UCSD-AML1 (cell line): ENCODE measurements around the gene PLAGL1.

Experiments used
- DNase-seq: peaks from one replicate; lab custom pipeline; 2025; ENCODE audit not compliant: unreplicated experiment; lab: John Stamatoyannopoulos, UW

The PLAGL1 gene

DNA sequence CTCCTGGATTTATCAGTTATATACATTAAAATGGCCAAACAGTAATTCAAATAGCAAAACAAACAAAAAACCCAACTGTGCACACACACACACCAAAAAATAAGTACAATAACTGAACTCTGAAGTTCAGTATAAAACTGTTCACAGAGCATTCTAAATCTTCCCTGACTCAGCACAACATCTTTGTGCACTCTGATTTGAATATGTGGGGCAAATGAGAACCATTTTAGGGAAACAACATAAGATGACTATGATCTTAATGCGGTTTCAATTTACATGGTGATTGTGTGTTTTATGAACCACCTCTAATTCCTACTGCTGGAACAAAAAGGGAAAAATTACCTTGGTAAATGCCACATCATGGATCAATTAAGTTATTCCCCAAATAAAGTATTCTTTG lies 41.7 kb downstream of the PLAGL1 start:
- no peak for DNase-seq

DNA sequence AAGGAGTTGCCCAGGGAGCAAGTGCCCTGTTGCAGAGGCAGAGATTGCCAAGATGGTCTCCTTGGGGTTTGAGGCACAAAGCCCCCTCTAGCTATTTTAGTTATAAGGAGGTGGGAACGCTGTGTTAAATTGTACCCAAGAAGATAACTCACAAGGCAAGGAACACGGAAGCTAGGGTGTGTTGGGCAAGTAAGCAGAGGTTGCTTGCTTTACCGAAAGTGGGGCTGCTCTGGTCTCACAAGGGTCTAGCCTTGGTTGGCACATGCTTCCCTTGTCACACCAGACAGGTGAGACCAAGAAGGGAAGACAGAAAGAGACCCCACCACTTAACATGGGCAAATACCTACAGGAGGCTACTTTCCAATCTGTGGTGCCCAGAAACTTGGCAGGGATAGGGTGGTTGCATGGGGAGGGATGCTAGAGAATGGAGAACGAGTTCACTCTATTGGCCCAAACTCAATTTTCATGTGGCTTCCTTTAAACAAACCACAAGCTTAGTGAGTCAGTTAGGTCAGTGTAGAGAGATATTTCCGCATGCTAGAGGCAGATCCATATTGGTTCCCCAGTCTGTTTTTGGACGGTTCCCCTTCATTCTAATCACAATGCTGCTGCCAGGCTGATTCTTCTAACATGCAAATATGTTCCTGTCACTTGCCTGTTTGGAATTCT lies 42.4 kb downstream of the PLAGL1 start:
- DNase-seq = no peak

DNA sequence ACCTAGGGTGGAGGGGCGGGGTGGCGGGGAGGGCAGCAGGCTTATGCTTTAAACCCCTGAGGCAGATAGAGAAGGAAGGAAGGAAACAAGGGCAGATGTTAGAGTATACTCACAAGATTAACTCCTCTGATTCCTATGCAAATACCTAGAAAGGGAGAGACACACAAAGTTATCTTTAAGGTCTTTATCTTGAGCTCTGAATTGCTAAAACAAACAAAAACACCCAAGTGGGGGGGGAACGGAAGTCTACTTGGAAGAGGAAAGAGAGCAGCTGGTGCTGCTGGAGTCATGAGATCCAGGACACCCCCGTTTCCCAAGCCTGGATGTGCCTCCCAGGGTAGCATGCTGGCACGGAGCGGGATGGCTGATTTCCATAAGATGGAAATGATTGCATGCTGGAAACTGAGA lies 43.4 kb downstream of the PLAGL1 start:
- no peak for DNase-seq

GRCh38 chr6:143963158-143963919 lies 44.7 kb downstream of the PLAGL1 start:
- no peak for DNase-seq

DNA sequence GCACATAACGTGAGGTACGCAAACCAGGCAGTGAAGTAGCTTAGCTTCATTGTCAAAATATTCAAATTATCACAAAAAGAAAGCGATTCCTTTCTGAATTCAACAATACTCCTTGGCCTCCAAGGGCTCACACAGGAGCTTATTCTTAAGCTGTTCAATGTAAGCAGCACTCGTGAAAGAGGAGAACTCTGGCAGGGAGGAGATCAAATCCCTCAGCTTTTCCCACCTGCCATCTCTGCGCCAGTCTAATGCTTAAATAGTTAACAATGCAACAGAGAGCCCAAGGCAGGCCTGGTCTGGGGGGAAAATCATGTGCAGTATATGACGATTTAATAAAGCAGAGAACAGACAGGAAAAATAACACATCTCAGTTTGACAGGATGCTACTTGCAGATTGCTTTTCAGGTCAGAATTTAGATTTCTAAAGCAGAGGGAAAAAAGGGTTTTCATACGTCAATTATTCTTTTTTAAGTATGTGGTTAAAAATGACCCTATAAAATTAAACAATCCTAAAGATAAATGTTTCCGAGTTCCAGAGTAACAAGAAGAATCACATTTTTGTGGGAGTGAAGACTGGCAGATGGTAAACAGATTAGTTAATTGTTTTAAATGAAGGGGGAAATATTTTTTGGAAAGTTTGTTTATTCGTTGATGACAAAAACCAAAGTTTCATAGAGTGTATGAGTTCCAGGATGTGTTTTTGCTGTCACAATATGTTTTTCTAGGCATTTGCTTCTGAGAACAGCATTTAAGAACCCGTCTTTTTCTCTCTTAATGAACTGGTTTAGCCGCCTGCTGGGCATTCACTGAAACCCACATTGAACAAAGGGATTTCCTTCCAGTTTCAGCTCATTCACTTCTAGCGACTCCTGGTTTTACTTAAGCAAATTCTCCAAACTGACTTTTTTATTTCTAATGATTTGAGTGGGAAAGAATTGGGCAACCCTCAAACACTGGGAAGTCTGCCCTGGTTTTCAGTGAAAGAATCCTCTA lies 45.9 kb downstream of the PLAGL1 start:
- DNase-seq = no peak

DNA sequence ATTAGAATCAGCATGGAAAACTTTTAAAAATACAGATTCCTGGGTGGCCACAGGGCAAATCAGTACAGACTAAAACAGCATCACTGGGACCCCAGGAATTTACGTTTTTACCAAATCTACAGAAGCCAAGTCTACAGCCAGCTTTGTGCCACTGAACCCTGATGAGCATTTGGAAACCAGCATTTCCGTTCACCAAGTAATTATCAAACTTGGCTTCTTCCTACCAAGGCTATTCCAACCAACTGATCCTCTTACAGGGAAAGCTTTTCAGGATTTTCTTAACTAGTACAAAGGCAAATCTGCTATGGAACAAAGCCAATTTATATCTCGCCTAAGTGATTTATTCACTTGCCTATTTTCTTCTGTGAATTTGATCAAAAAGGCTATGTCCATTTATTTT lies 47.0 kb downstream of the PLAGL1 start:
- no peak for DNase-seq

GRCh38 chr6:143959927-143960326 lies 48.1 kb downstream of the PLAGL1 start:
- DNase-seq = no peak

GRCh38 chr6:143958839-143959399 lies 49.1 kb downstream of the PLAGL1 start:
- no peak for DNase-seq

DNA sequence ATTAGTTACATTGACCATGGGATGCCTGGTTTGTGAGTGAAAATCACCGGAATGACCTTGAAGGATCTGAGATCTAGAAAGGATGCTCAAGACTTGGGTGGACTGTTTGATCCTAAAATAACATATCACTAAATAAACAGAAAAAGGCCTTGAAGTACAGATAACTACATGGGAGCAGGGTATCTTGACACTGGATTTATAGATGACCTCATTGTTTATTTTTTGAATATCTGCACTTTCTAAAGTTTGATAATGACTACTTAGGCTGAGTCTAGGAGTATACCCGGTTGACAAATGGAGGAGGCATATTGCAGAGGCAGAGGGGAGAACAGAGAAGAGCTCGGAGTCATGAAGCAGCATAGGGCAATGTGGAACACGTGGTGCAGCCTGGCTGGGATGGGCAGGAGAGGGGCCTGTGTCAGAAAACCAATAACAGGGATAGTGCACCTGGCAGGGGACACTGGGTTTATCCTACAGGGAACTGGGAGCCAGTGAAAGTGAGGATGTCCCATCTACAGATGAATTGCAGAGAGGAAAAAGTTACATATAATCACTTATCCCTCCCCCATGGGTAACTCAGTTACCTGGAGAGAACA lies 50.3 kb downstream of the PLAGL1 start:
- no peak for DNase-seq

GRCh38 chr6:143955971-143956370 lies 52.1 kb downstream of the PLAGL1 start:
- no peak for DNase-seq

DNA sequence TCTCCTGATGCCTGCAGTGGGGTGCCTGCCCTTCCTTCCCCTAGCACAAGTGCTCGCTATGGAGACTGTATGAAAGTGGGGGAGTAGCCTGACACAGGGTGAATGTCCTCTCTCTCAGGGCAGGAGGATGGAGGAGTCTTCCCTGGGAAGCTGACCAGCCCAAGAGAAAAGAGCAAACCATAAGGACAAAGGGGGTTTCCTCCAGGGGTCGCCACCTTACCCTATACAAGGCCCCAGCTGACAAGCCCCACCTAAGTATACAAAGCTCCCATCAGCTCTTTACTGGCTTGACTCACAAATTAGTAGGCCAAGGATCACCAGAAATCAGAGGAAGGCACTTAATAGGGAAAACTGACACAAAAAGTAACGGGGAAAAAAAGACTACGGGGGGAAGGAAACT lies 54.1 kb downstream of the PLAGL1 start:
- no peak for DNase-seq

- DNase-seq = no peak
Measured at GRCh38 chr6:143952947-143953701, 54.9 kb downstream of the PLAGL1 start.

DNA sequence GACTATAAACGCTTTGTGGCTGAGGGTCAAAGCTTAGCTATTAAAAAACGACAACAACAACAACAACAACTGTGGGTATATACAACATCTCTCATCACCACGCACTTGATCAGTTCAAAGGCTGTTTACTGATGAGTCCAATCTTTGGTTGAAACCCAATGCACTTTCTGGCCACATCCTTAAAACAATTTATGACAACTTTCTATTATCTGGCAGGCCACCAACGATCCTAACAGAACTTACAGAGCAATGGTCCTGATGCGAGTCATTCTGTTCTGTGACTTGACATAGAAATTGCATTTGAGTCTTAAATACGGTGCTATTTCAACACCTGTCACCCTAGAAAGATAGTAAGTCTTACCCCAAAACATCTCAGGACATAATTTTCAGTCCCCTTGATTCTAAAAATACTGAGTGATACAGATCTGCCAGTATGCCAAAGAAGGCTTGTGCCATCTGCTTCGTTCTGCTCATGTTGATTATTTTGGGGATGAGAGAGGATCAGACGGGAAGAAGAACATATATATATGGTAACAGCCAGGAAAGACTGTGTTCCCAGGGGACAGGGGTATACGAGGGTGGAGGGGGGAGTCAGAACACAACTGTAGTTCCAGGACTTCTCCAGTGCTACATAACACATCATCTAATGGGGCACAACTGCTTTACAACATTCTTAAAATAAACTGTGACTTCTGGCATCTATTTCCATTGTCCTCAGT lies 55.8 kb downstream of the PLAGL1 start:
- DNase-seq = no peak

DNA sequence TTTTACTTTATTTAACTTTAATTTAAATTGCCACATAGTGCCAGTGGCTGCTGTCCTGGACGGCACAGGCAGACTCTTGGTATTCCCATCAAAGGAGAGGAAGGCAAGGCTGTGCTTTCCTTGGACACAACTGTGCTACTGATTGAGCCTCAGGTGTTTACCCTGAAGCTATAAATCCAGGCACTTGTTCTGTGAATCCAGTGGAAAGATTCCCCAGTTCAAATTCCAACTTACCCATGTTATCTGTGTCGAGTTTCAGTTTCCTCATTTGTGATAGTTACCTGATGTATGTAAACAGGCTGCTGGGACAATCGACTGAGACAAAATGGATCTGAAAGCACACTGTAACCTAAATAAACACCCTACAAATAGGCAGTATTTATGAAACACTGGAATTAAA lies 57.2 kb downstream of the PLAGL1 start:
- DNase-seq = no peak

DNA sequence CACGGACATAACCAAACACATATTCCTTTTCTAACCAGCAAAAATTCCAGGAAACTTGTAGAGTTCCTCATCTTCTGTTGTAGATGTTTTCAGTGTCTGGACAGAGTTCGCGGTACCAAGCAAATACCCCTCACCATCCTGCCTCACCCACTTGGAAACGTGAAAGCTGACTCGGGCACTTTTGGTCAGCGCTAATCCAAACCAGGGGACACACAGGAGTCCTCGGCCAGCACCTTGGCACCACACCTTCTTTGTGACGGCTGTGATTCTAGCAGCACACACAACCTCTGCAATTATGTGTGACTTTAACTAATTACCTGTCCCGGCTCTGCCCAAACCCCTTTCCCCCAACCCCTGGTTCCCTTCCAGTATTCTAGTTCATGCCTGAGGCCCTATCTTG lies 58.1 kb downstream of the PLAGL1 start:
- no peak for DNase-seq

- no peak for DNase-seq
Measured at GRCh38 chr6:143949535-143949934, 58.5 kb downstream of the PLAGL1 start.

DNA sequence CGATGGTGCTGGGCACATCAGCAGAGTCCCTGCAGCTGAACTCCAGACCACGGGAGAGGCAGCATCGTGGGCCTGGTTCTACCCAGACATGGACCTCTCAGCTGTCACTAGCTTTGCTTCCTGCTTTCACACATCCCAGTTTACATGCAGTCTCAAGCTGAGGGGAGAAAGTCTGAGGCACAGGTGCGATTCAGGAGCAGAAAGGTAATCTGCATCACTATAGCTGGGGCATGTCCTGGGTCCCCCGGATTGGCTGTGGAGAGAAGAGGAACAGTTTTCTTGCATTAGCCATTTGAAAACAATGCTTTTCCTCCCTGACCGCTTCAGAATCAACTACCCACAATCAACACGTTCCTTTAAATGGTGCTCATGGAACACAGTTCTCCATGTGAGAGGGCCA lies 59.9 kb downstream of the PLAGL1 start:
- no peak for DNase-seq

DNA sequence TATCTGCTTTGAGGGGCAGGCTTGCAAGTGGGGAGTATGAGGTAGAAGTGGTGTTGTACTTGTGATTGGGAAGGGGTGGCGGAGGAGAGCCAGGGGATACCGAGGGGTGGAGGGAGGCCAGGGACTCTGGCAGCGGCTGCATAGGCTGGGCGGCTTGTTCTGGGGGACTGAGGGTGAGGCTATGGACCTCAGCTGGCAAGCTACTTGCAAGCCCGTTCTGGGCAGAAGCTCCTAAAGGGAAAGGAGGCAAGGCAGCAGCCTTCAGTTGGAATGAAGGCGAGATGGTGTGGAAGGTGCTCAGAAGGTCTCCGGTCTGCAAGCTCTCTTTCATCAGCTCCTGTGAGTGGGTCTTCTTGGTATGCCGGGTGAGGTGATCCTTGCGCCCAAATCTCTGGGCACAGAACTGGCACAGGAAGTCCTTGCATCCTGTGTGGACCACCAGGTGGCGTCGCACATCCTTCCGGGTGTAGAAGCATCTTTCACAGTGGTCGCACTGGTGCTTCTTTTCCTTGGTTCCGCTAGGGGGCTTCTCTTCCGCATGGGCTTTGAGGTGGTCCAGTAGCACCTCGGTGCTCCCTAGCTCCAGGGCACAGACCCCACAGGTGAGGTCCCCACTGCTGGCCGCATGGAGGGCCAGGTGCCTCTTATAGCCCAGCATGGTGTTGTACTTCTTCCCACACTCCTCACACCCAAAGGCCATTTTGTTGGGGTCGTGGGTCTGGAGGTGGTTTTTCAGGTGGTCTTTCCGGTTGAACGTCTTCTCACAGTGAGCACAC lies 66.0 kb downstream of the PLAGL1 start:
- peak; percentile 43 for DNase-seq
